GM04504 (cell line): ENCODE data around the gene SKAP1.
"Not testable (repeated sequence)": the region's sequence is repeated elsewhere in the genome, so short reads cannot be mapped to it uniquely, and the experiment has no call there.

Source experiments
- DNase-seq: peaks from one replicate; pipeline ENCODE4 v3.0.0-alpha.2; 2012; ENCODE audit warnings: low read depth

Gene SKAP1

GRCh38 chr17:48429638-48430586 is at the start of gene SKAP1:
TSS of gene SKAP1 (minus strand) at chr17:48430214.
- no peak for DNase-seq

- no peak for DNase-seq
These were observed 49.0 kb upstream of the SKAP1 start for GRCh38 chr17:48479014-48479402.

GRCh38 chr17:48478224-48479013 is 48.4 kb upstream of the SKAP1 start:
- DNase-seq = no peak

GRCh38 chr17:48477221-48477620 is 47.2 kb upstream of the SKAP1 start:
- DNase-seq = no peak

GRCh38 chr17:48472411-48473281 is 42.6 kb upstream of the SKAP1 start:
- peak; percentile 40 for DNase-seq

GRCh38 chr17:48471817-48472410 is 41.9 kb upstream of the SKAP1 start:
- no peak for DNase-seq

- DNase-seq = no peak
These were observed 40.5 kb upstream of the SKAP1 start for GRCh38 chr17:48470388-48471034.

GRCh38 chr17:48469227-48469626 is 39.2 kb upstream of the SKAP1 start:
- no peak for DNase-seq

- no peak for DNase-seq
These were observed 38.3 kb upstream of the SKAP1 start for GRCh38 chr17:48468299-48468698.

- no peak for DNase-seq
These were observed 35.9 kb upstream of the SKAP1 start for GRCh38 chr17:48465884-48466283.

- peak; percentile 73 for DNase-seq
These were observed 33.5 kb upstream of the SKAP1 start for GRCh38 chr17:48463526-48463925.

- DNase-seq = no peak
These were observed 32.9 kb upstream of the SKAP1 start for GRCh38 chr17:48462946-48463345.

- DNase-seq = no peak
These were observed 30.0 kb upstream of the SKAP1 start for GRCh38 chr17:48460052-48460451.

- DNase-seq = no peak
These were observed 29.2 kb upstream of the SKAP1 start for GRCh38 chr17:48459070-48459844.

GRCh38 chr17:48457080-48457836 is 27.2 kb upstream of the SKAP1 start:
- DNase-seq = peak; percentile 17

- DNase-seq = no peak
These were observed 26.6 kb upstream of the SKAP1 start for GRCh38 chr17:48456589-48456988.

GRCh38 chr17:48455791-48456190 is 25.8 kb upstream of the SKAP1 start:
- no peak for DNase-seq

GRCh38 chr17:48453447-48453846 is 23.4 kb upstream of the SKAP1 start:
- no peak for DNase-seq

GRCh38 chr17:48451489-48451888 is 21.5 kb upstream of the SKAP1 start:
- DNase-seq = no peak

- not testable (repeated sequence) for DNase-seq
These were observed 19.3 kb upstream of the SKAP1 start for GRCh38 chr17:48449335-48449734.
